Astrocyte (in vitro differentiated cells and primary cell): Measurements from ENCODE around the gene PIK3CD. TPM values are rescaled to one million over a fixed set of nuclear protein-coding genes. Genes with fewer than 3 reads are reported as not detected.

Experiments used
- DNase-seq: peaks from one replicate; pipeline ENCODE4 v3.0.0-alpha.2; 2010; ENCODE audit warnings: low read depth
- FAIRE-seq: peaks from 2 replicates; lab custom pipeline; 2011; peaks lifted over from hg19 to GRCh38; lab: Jason Lieb, UNC
- H2AFZ ChIP-seq: 2 replicates; pipeline ENCODE4 v1.6.0; 2012; ENCODE audit warnings: low read depth, low read length, inconsistent platforms
- H3K27ac ChIP-seq: 2 replicates; pipeline ENCODE4 v1.5.1; 2011; ENCODE audit warnings: low read depth, low read length, inconsistent platforms
- H3K27me3 ChIP-seq: 2 replicates; pipeline ENCODE4 v1.6.0; 2011; ENCODE audit warnings: low read length, inconsistent platforms; ENCODE audit not compliant: insufficient read depth
- H3K36me3 ChIP-seq: 2 replicates; pipeline ENCODE4 v1.5.1; 2011; ENCODE audit warnings: low read length, inconsistent platforms; ENCODE audit not compliant: insufficient read depth
- H3K4me1 ChIP-seq: 2 replicates; pipeline ENCODE4 v1.5.1; 2011; ENCODE audit warnings: low read length, inconsistent platforms; ENCODE audit not compliant: insufficient read depth
- H3K4me2 ChIP-seq: 2 replicates; pipeline ENCODE4 v1.6.0; 2012; ENCODE audit warnings: low read length, inconsistent platforms
- H3K4me3 ChIP-seq: 2 replicates; pipeline ENCODE4 v1.5.1; 2011; ENCODE audit warnings: low read depth, mild to moderate bottlenecking, low read length, inconsistent platforms; ENCODE audit not compliant: insufficient read depth
- H3K79me2 ChIP-seq: 2 replicates; pipeline ENCODE4 v1.6.0; 2012; ENCODE audit warnings: mild to moderate bottlenecking, low read length, inconsistent platforms; ENCODE audit not compliant: insufficient read depth
- H3K9ac ChIP-seq: 2 replicates; pipeline ENCODE4 v1.6.0; 2012; ENCODE audit warnings: mild to moderate bottlenecking, low read length, inconsistent platforms
- H3K9me3 ChIP-seq: 2 replicates; pipeline ENCODE4 v1.5.1; 2012; ENCODE audit warnings: low read depth, mild to moderate bottlenecking, low read length, inconsistent platforms; ENCODE audit not compliant: insufficient read depth
- H4K20me1 ChIP-seq: 2 replicates; pipeline ENCODE4 v1.6.0; 2012; ENCODE audit warnings: low read length, inconsistent platforms; ENCODE audit not compliant: insufficient read depth
- H3K27ac Mint-ChIP-seq: one replicate; pipeline ENCODE4 v1.8.0; 2021; ENCODE audit warnings: mild to moderate bottlenecking, mixed read lengths; ENCODE audit not compliant: unreplicated experiment
- H3K27me3 Mint-ChIP-seq: one replicate; pipeline ENCODE4 v1.8.0; 2021; ENCODE audit warnings: low read depth, mixed read lengths; ENCODE audit not compliant: unreplicated experiment
- H3K36me3 Mint-ChIP-seq: one replicate; pipeline ENCODE4 v1.8.0; 2021; ENCODE audit warnings: low read depth, mixed read lengths; ENCODE audit not compliant: unreplicated experiment
- H3K4me1 Mint-ChIP-seq: one replicate; pipeline ENCODE4 v1.8.0; 2021; ENCODE audit warnings: low read depth, mixed read lengths; ENCODE audit not compliant: unreplicated experiment
- H3K4me3 Mint-ChIP-seq: one replicate; pipeline ENCODE4 v1.8.0; 2021; ENCODE audit warnings: mild to moderate bottlenecking, moderate library complexity, mixed read lengths; ENCODE audit not compliant: unreplicated experiment
- H3K9me3 Mint-ChIP-seq: one replicate; pipeline ENCODE4 v1.8.0; 2021; ENCODE audit warnings: mild to moderate bottlenecking, mixed read lengths; ENCODE audit not compliant: unreplicated experiment
- CTCF ChIP-seq: IDR thresholded peaks from 2 replicates; pipeline ENCODE4 v1.5.1; 2011; ENCODE audit warnings: low read depth, mild to moderate bottlenecking, inconsistent platforms, low read length, moderate library complexity; ENCODE audit not compliant: insufficient read depth
- EZH2 ChIP-seq: IDR thresholded peaks from 2 replicates; pipeline ENCODE4 v1.6.1; 2012; ENCODE audit warnings: mild to moderate bottlenecking, low read length, inconsistent platforms; ENCODE audit not compliant: insufficient read depth
- total RNA-seq: library from RNA; stranded (reverse); gene quantifications from 2 replicates; pipeline ENCODE4 v1.2.1, GENCODE V29; 2021

PIK3CD gene
- total RNA-seq, 1 donor from 2014 or later = 29.5 TPM

GRCh38 chr1:9687874-9688582, 36.5 kb downstream of the PIK3CD start:
- no peaks in the 10 kb centered on the region for H3K9me3 Mint-ChIP-seq
- H3K4me3 ChIP-seq = peak overlapping the region; percentile 74
- peak overlapping the region; percentile 52 for H3K27ac ChIP-seq
- TF ChIP-seq CTCF = no peak
- no peak for TF ChIP-seq EZH2
- H3K4me1 ChIP-seq = peaks cover 47% of the 10 kb centered on the region
- peaks cover 14% of the 10 kb centered on the region for H4K20me1 ChIP-seq
- H3K4me1 Mint-ChIP-seq = peaks cover 11% of the 10 kb centered on the region
- peak overlapping the region; percentile 88 for H2AFZ ChIP-seq
- peak overlapping the region; percentile 76 for H3K9ac ChIP-seq
- H3K9me3 ChIP-seq = no peaks in the 10 kb centered on the region
- peak overlapping the region; percentile 84 for H3K4me3 Mint-ChIP-seq
- no peak for DNase-seq
- H3K27me3 ChIP-seq = no peaks in the 10 kb centered on the region
- H3K36me3 ChIP-seq = no peaks in the 10 kb centered on the region
- H3K4me2 ChIP-seq = peak overlapping the region; percentile 99
- H3K27ac Mint-ChIP-seq = peak overlapping the region; percentile 62
- no peaks in the 10 kb centered on the region for H3K36me3 Mint-ChIP-seq
- peaks cover 14% of the 10 kb centered on the region for H3K79me2 ChIP-seq
- H3K27me3 Mint-ChIP-seq = no peaks in the 10 kb centered on the region
- FAIRE-seq = no peak

GRCh38 chr1:9688599-9688998, 37.1 kb downstream of the PIK3CD start:
- Histone ChIP-seq H4K20me1 (peaks cover 15% of the 10 kb centered on the region), H3K4me1 (peaks cover 47% of the 10 kb centered on the region), H3K9me3 (no peaks in the 10 kb centered on the region), H3K79me2 (peaks cover 16% of the 10 kb centered on the region), H3K9ac (peak overlapping the region; percentile 76), H3K4me3 (peak overlapping the region; percentile 74), H3K4me2 (peak overlapping the region; percentile 99), H3K27me3 (no peaks in the 10 kb centered on the region), H3K36me3 (no peaks in the 10 kb centered on the region), H2AFZ (peak overlapping the region; percentile 88), H3K27ac (peak overlapping the region; percentile 52)
- Mint-ChIP-seq H3K27me3 (no peaks in the 10 kb centered on the region), H3K4me1 (peaks cover 11% of the 10 kb centered on the region), H3K9me3 (no peaks in the 10 kb centered on the region), H3K36me3 (peaks cover 2% of the 10 kb centered on the region), H3K4me3 (peak overlapping the region; percentile 84), H3K27ac (peak overlapping the region; percentile 26)
- no peak for FAIRE-seq
- DNase-seq = no peak
- TF ChIP-seq EZH2 (no peak), CTCF (no peak)
